Neuronal stem cell (in vitro differentiated cells): ENCODE measurements around the gene RBM12. TPM values are rescaled to one million over a fixed set of nuclear protein-coding genes. Genes with fewer than 3 reads are reported as not detected.

ENCODE experiments used
- DNase-seq: peaks from one replicate; pipeline ENCODE4 v3.0.0-alpha.2; 2013; ENCODE audit warnings: low spot score
- H2AFZ ChIP-seq: one replicate; pipeline ENCODE4 v1.6.1; 2013; ENCODE audit warnings: mild to moderate bottlenecking, low read length, inconsistent platforms
- H2AK5ac ChIP-seq: 2 replicates; pipeline ENCODE4 v1.6.1; 2013; ENCODE audit warnings: low read depth, mild to moderate bottlenecking, inconsistent platforms, low read length, moderate library complexity, mixed read lengths
- H2BK120ac ChIP-seq: 2 replicates; pipeline ENCODE4 v1.6.1; 2013; ENCODE audit warnings: low read depth, mild to moderate bottlenecking, inconsistent platforms, low read length, moderate library complexity, mixed read lengths
- H2BK12ac ChIP-seq: one replicate; pipeline ENCODE4 v1.6.1; 2013; ENCODE audit warnings: low read length, inconsistent platforms
- H2BK15ac ChIP-seq: 2 replicates; pipeline ENCODE4 v1.6.1; 2013; ENCODE audit warnings: mild to moderate bottlenecking, low read length, inconsistent platforms, mixed read lengths
- H2BK5ac ChIP-seq: one replicate; pipeline ENCODE4 v1.6.1; 2013; ENCODE audit warnings: inconsistent platforms, mild to moderate bottlenecking, low read length, moderate library complexity
- H3K14ac ChIP-seq: one replicate; pipeline ENCODE4 v1.6.1; 2013; ENCODE audit warnings: low read length, inconsistent platforms
- H3K18ac ChIP-seq: 2 replicates; pipeline ENCODE4 v1.6.1; 2013; ENCODE audit warnings: low read length, inconsistent platforms
- H3K23ac ChIP-seq: 2 replicates; pipeline ENCODE4 v1.6.1; 2013; ENCODE audit warnings: low read depth, mild to moderate bottlenecking, mixed read lengths, low read length, inconsistent platforms; ENCODE audit not compliant: poor library complexity
- H3K27ac ChIP-seq: replicated peaks from 3 replicates; pipeline ENCODE4 v1.5.1; 2013; ENCODE audit warnings: low read length, inconsistent platforms
- H3K27me3 ChIP-seq, 3 experiments: 2 replicates each; pipeline ENCODE4 v1.6.1; 2013; ENCODE audit warnings: low read length in 3 of 3, mild to moderate bottlenecking in 2 of 3, inconsistent platforms in 1 of 3, low read depth in 1 of 3, mixed read lengths in 1 of 3, moderate library complexity in 1 of 3; ENCODE audit not compliant: control insufficient read depth in 3 of 3, insufficient read depth in 3 of 3
- H3K36me3 ChIP-seq, 2 donors: replicated peaks in 1 of 2; 2 replicates each; pipeline ENCODE4 v1.6.1; 2013; ENCODE audit warnings: low read length in 2 of 2; ENCODE audit not compliant: control insufficient read depth in 2 of 2, insufficient read depth in 2 of 2
- H3K4ac ChIP-seq: 2 replicates; pipeline ENCODE4 v1.6.1; 2013; ENCODE audit warnings: inconsistent platforms, mild to moderate bottlenecking, low read length, moderate library complexity
- H3K4me1 ChIP-seq, 2 donors: 1 replicate in 1 of 2; 2 replicates in 1 of 2; pipeline ENCODE4 v1.6.1; 2013; ENCODE audit warnings: low read length in 2 of 2, low read depth in 1 of 2; ENCODE audit not compliant: control insufficient read depth in 2 of 2, insufficient read depth in 1 of 2
- H3K4me2 ChIP-seq: one replicate; pipeline ENCODE4 v1.6.1; 2013; ENCODE audit warnings: mild to moderate bottlenecking, low read length, inconsistent platforms; ENCODE audit not compliant: insufficient read depth, poor library complexity, severe bottlenecking
- H3K4me3 ChIP-seq, 2 donors: 2 replicates each; pipeline ENCODE4 v1.5.1; 2013; ENCODE audit warnings: low read length in 2 of 2, mild to moderate bottlenecking in 2 of 2, inconsistent platforms in 1 of 2, moderate library complexity in 1 of 2
- H3K79me1 ChIP-seq: one replicate; pipeline ENCODE4 v1.6.1; 2013; ENCODE audit warnings: low read depth, mild to moderate bottlenecking, inconsistent platforms, low read length, moderate library complexity
- H3K9ac ChIP-seq: one replicate; pipeline ENCODE4 v1.6.1; 2013; ENCODE audit warnings: mild to moderate bottlenecking, low read depth, low read length, inconsistent platforms; ENCODE audit not compliant: poor library complexity
- H3K9me3 ChIP-seq, 2 donors: replicated peaks in 1 of 2; 2 replicates each; pipeline versions ENCODE3 to v1.6.1; 2013; ENCODE audit warnings: low read length in 2 of 2, mild to moderate bottlenecking in 2 of 2, inconsistent platforms in 1 of 2, low read depth in 1 of 2, mixed read lengths in 1 of 2, moderate library complexity in 1 of 2; ENCODE audit not compliant: control insufficient read depth in 2 of 2, insufficient read depth in 1 of 2
- H4K8ac ChIP-seq: one replicate; pipeline ENCODE4 v1.6.1; 2013; ENCODE audit warnings: low read depth, mild to moderate bottlenecking, inconsistent platforms, low read length, moderate library complexity
- H4K91ac ChIP-seq: one replicate; pipeline ENCODE4 v1.6.1; 2013; ENCODE audit warnings: low read length, low read depth, mild to moderate bottlenecking, inconsistent platforms; ENCODE audit not compliant: poor library complexity
- WGBS, 2 donors: extraction: QIAGEN DNeasy Blood & Tissue Kit; methylation state at CpG; one replicate each; pipeline ENCODE4 v1.1.7; 2013; ENCODE audit warnings: missing lambda C conversion rate in 2 of 2, mixed read lengths in 1 of 2; ENCODE audit not compliant: insufficient read length in 2 of 2, insufficient replicate concordance in 1 of 2; ENCODE audit errors: extremely low coverage in 2 of 2; 5-methylcytosine and 5-hydroxymethylcytosine counted together
- small RNA-seq: library from polyadenylated mRNA; stranded (forward); fragments of <200 nt; extraction: miRNeasy Mini kit (QIAGEN cat#:217004); gene quantifications from one replicate; pipeline ENCODE3, GENCODE V24; 2013; ENCODE audit not compliant: insufficient read depth

The RBM12 gene

DNA sequence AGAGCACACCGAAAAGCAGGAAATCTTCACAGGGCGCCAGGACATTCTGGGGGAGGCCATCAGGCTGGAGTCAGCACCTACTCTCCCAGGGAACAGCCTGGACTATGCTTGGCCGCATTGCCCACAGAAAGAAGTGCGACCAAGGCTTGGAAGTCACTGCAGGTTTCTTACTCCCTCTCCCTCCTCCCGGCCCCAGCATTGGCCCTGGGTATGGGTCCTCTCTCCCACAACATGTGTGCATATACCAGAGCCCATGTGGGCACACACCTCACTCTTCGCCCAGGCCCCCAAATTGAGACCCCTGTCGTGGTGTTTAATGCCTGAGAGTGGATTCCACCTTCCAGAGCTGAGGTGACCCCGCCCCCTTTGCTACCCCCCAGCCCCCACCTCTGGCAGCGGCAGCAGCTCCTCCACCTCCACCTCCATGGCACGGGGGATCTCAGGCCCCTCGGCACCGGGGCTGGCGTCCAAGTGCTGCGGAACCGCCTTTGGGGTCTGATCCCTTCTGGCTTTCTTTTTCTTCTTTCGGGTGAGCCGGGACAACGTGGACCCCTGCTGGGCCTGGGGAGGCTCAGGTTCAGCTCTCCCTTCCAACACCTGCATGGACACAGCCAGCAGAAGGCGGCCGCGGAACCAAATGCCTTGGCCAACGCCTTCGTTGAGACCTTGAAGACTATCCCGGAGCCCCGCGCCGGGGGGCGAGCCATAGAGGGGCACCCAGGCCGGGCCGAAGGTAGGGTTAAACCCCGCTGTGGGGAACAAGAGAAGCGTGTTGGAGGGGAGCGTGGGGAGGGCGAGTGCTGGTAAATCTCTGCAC is 64.3 kb downstream of the RBM12 start:
- peak overlapping the region; percentile 94 for H3K18ac ChIP-seq
- peak overlapping the region; percentile 94 for H2AFZ ChIP-seq
- peak overlapping the region; percentile 34 to 78 for H3K4me3 ChIP-seq
- peak overlapping the region; percentile 100 for H3K4me2 ChIP-seq
- WGBS, 2 donors, result no CpG with 5 or more reads among the region's 34 CpGs
- no peak overlapping the region for H2BK120ac ChIP-seq
- peaks cover 6 to 10% of the 10 kb centered on the region in 2 donors for H3K4me1 ChIP-seq
- H4K8ac ChIP-seq, result no peak overlapping the region
- peaks cover 0 to 5% of the 10 kb centered on the region in 2 donors for H3K9me3 ChIP-seq
- peak overlapping the region; percentile 80 for H3K23ac ChIP-seq
- peak overlapping the region; percentile 80 for H3K9ac ChIP-seq
- H4K91ac ChIP-seq, result no peak overlapping the region
- no peak overlapping the region for H3K4ac ChIP-seq
- peak overlapping the region; percentile 15 for H2BK15ac ChIP-seq
- no peak overlapping the region for H3K27ac ChIP-seq
- H2AK5ac ChIP-seq, result peak overlapping the region; percentile 37
- H3K14ac ChIP-seq, result no peak overlapping the region
- no peaks in the 10 kb centered on the region for H3K36me3 ChIP-seq
- H3K27me3 ChIP-seq, result peaks cover 8 to 90% (median 36%) of the 10 kb centered on the region in 3 experiments
- peak overlapping the region; percentile 70 for H2BK12ac ChIP-seq
- H3K79me1 ChIP-seq, result peaks cover 2% of the 10 kb centered on the region
- H2BK5ac ChIP-seq, result peak overlapping the region; percentile 35
- no peak for DNase-seq

DNA sequence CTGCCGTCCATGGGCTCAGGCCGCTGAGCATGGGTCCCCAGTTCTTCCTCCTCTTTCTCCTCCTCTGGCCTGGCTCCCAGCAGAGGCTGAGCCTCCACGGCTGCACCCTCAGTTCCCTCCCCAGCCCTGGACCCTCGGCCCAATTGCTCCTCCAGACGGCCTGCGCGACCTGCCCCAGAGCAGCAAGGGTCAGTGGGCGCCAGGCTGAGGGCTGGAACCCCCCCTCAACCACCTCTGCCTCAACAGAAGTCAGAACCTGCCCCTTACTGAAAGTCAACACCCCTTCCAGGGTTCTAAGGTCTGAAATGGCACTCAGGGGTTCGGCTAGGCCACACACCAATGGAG is 65.0 kb downstream of the RBM12 start:
- Histone ChIP-seq H3K14ac (peak overlapping the region; percentile 84), H3K9me3 (peaks cover 0 to 5% of the 10 kb centered on the region in 2 donors), H2AFZ (no peak overlapping the region), H2BK5ac (no peak overlapping the region), H3K9ac (no peak overlapping the region), H3K36me3 (no peaks in the 10 kb centered on the region), H2BK15ac (no peak overlapping the region), H3K27me3 (peaks cover 8 to 85% (median 36%) of the 10 kb centered on the region in 3 experiments), H3K4me1 (peaks cover 6 to 10% of the 10 kb centered on the region in 2 donors), H4K91ac (no peak overlapping the region), H3K79me1 (peaks cover 2% of the 10 kb centered on the region), H2BK120ac (no peak overlapping the region), H3K4me3 (no peak overlapping the region), H3K18ac (peak overlapping the region; percentile 13), H4K8ac (no peak overlapping the region), H3K27ac (no peak overlapping the region), H2AK5ac (peak overlapping the region; percentile 25), H3K23ac (no peak overlapping the region), H3K4ac (no peak overlapping the region), H3K4me2 (no peak overlapping the region), H2BK12ac (no peak overlapping the region)
- no CpG with 5 or more reads among the region's 9 CpGs for WGBS, 2 donors
- no peak for DNase-seq

Small RNA genes within 50 kb of the gene (small RNA-seq; reads per million reads assigned to genes)
- gene RNU6-759P, result not detected
